NCI-H774 (cell line): ENCODE results near the gene FCGBP.
"Not testable (repeated sequence)": the region's sequence is repeated elsewhere in the genome, so short reads cannot be mapped to it uniquely, and the experiment has no call there.

ENCODE experiments used
- DNase-seq: peaks from one replicate; lab custom pipeline; 2025; lab: John Stamatoyannopoulos, UW

Gene FCGBP

DNA sequence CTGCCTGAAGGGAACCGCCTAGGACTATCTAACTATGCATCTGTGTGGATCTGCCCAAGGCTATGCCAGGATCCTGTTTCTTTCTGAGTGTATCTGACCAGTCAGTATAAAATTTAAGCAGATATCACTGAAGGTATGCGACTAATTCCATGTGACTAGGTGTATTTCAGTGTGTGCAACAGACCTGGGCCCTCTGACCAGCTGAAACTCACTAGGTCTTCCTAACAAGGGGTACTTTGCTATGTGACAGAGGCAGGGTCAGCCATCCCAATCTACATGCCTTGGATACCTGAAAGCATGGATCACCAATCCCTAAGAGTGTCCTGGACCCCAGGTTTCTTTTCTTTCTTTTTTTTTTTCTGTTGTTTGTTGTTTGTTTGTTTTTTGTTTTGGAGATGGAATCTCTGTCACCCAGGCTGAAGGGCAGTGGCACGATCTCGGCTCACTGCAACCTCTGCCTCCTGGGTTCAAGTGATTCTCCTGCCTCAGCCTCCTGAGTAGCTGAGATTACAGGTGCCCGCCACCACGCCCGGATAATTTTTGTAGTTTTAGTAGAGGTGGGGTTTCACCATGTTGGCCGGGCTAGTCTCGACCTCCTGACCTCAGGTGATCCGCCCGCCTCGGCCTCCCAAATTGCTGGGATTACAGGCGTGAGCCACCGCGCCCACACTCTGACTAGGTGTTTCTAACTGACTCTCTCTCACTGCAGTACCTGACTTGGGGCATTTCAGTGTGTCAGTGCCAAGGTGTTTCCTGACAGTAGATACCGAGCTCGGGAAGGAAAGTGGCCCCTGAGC is 43.5 kb downstream of the FCGBP start:
- no peak for DNase-seq

DNA sequence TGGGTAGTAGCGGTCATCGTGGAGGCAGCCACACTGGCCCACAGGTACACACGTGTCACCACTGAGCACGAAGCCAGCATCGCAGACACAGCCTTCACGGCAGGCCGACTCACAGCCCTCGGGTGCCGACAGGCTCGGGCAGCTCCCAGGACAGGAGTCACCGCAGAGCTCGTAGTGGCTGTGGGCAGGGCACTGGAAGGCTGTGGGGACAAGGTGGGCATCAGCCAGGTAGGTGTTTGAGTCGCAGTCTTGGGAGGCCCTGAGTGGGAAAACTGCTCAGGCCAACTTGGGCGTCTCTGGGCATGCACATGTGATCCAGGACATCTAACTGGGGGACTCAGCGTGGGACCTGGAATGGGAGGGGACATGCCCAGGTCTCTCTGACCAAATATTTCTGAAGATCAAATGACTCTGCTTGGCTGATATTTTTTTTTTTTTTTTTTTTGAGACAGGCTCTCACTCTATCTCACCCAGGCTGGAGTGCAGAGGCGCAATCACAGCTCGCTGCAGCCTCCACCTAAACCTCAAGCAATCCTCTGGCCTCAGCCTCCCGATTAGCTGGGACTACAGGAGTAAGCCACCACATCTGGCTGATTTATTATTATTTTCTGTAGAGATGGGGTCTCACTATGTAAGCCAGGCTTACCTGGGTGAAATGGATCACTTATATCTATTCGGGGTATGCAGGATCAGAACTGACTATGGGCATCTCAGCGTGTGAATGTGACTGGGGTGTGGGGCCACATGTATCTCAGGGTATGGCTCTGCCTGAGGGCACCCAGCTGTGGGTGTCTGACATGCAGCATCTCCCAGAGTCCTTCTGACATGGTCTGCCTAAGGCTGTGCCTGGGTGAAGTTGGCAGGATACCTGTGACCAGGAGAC is 44.3 kb downstream of the FCGBP start:
- not testable (repeated sequence) for DNase-seq

DNA sequence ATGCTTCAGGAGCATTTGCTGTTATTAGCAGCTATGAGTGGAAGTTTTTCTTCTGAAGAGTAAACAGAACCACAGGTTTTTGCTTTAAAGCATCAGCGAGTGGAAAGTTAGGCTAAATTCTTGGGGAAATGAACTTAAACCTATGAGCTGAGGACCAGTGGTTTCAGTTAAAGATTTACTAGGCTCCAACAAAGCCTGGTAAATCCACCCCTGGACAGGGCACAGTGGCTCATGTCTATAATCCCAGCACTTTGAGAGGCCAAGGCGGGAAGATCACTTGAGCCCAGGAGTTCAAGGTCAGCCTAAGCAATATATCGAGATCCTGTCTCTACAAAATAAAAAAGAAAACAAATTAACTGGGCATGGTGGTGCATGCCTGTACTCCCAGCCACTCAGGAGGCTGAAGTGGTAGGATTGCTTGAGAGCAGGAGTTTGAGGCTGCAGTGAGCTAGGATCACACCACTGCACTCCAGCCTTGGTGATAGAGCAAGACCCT is 46.9 kb downstream of the FCGBP start:
- not testable (repeated sequence) for DNase-seq

DNA sequence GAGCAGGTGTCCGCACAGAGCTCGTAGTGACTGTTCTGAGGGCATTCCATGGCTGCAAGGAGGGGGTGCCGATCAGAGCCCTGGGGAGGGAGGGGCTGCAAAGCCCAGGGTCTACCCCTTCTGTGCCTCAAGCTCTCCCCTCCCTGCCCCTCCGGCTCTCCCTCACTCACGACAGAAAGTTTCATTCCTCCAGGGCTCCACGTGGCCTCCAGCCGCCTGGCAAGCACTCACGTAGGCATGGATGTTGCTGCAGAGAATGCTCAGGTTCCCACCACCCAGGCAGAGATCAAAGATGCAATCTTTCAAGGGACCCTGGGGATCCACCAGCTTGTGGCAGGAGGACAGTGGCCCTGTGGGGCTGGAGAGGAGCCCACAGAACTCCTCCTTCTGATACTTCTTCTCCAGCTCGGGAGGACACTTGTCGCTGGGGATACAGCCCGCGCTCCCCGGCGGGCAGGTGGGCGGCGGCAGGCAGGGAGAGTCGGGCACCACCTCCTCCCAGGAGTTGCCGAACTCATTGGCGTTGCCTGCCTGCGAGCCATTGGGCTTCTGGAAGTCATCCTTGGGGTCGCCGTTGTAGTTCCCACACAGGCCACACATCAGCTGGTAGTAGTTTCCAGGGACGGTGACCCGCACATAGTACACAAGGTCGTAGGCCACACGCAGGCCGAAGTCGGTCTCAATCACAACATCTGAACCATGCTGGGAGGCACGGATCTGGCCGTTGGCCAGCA is 48.4 kb downstream of the FCGBP start:
- not testable (repeated sequence) for DNase-seq

DNA sequence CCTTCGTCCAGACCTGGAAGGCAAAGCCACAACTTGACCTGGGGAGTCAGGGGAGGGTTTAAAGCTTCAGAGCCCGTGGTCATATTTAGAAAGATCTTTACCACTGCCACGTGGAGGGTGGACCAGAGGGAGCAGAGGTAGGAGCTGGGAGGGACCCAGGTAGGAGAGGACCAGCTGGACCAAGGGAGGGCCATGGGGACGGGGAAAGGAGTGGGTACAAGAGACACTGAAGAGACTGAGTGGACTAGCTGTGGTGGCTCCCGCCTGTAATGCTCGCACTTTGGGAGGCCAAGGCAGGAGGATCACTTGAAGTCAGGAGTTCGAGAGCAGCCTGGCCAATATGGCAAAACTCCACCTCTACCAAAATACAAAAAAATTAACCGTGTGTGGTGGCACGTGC is 49.7 kb downstream of the FCGBP start:
- DNase-seq, result not testable (repeated sequence)
